ENCODE data around the gene MEX3A.
"Not testable (repeated sequence)": the region's sequence is repeated elsewhere in the genome, so short reads cannot be mapped to it uniquely, and the experiment has no call there.

The MEX3A gene

GRCh38 chr1:156052862-156053767, 29.1 kb downstream of the MEX3A start:
- H3K4me3 ChIP-seq (ENCODE audit: low read depth, low read length), result peak overlapping the region; percentile 61
- DNase-seq (ENCODE audit: low read depth), result no peak
- peak; percentile 41 for TF ChIP-seq CTCF (IDR thresholded peaks at IDR 0.05; ENCODE audit: low read depth, low read length, missing control alignments)

- no peak for DNase-seq (ENCODE audit: low read depth)
- no peak for TF ChIP-seq CTCF (IDR thresholded peaks at IDR 0.05; ENCODE audit: low read depth, low read length, missing control alignments)
- no peak overlapping the region for H3K4me3 ChIP-seq (ENCODE audit: low read depth, low read length)
These were observed 31.1 kb downstream of the MEX3A start for GRCh38 chr1:156051011-156051725.

- H3K4me3 ChIP-seq (ENCODE audit: low read depth, low read length), result no peak overlapping the region
- TF ChIP-seq CTCF (IDR thresholded peaks at IDR 0.05; ENCODE audit: low read depth, low read length, missing control alignments), result no peak
- DNase-seq (ENCODE audit: low read depth), result no peak
These were observed 31.9 kb downstream of the MEX3A start for GRCh38 chr1:156050376-156050775.

- no peak overlapping the region for H3K4me3 ChIP-seq (ENCODE audit: low read depth, low read length)
- no peak for DNase-seq (ENCODE audit: low read depth)
- no peak for TF ChIP-seq CTCF (IDR thresholded peaks at IDR 0.05; ENCODE audit: low read depth, low read length, missing control alignments)
These were observed 33.5 kb downstream of the MEX3A start for GRCh38 chr1:156048663-156049258.

GRCh38 chr1:156045076-156045475, 37.2 kb downstream of the MEX3A start:
- no peak for DNase-seq (ENCODE audit: low read depth)
- TF ChIP-seq CTCF (IDR thresholded peaks at IDR 0.05; ENCODE audit: low read depth, low read length, missing control alignments), result no peak
- no peak overlapping the region for H3K4me3 ChIP-seq (ENCODE audit: low read depth, low read length)

- no peak for DNase-seq (ENCODE audit: low read depth)
- no peak overlapping the region for H3K4me3 ChIP-seq (ENCODE audit: low read depth, low read length)
- no peak for TF ChIP-seq CTCF (IDR thresholded peaks at IDR 0.05; ENCODE audit: low read depth, low read length, missing control alignments)
These were observed 39.4 kb downstream of the MEX3A start for GRCh38 chr1:156042828-156043227.

GRCh38 chr1:156034991-156035390, 47.3 kb downstream of the MEX3A start:
- H3K4me3 ChIP-seq (ENCODE audit: low read depth, low read length); DNase-seq (ENCODE audit: low read depth): not testable (repeated sequence)

All from GM12864 (cell line).